Measurements from ENCODE around the gene RGS3. TPM values are rescaled to one million over a fixed set of nuclear protein-coding genes. Genes with fewer than 3 reads are reported as not detected.
A peak's percentile ranks its signal among the peaks of the same experiment; 100 is the strongest.

The RGS3 gene
- total RNA-seq, 1 donor from 2014 or later, result 122 TPM

- no peaks in the 10 kb centered on the region for H3K27me3 Mint-ChIP-seq
- H3K36me3 Mint-ChIP-seq (ENCODE audit: low read depth), result peaks cover 43% of the 10 kb centered on the region
- H3K27ac Mint-ChIP-seq, result peak overlapping the region; percentile 93
Observed at GRCh38 chr9:113580041-113580953, 116.8 kb downstream of the RGS3 start.

DNA sequence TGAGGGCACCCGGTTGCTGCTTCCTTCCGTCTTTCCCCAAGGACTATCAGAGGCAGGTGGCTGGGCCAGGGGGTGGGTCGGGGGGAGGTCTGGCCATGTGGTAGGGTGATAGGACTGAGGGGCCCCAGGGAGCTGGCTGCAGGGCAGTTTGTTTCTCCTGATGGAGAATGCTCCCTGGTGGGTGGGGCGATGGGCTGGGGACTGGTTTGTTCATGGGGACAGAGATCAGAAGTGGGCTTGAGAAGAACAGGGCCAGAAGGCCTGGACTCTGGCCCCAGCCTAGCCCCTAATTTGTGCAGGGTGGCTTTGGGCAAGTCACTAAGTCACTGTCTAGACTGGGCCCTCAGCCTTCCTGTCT lies 117.4 kb downstream of the RGS3 start:
- peaks cover 79% of the 10 kb centered on the region for H3K4me1 Mint-ChIP-seq
- DNase-seq, result no peak
- peak overlapping the region; percentile 93 for H3K27ac Mint-ChIP-seq
- no peaks in the 10 kb centered on the region for H3K9me3 Mint-ChIP-seq
- intact Hi-C loops (cut with micrococcal nuclease), result loop anchor here (1.0 kb wide), 2 partner anchors 42 to 63 kb away; no protein-coding TSS in a partner anchor
- H3K4me3 Mint-ChIP-seq, result peak overlapping the region; percentile 86
- H3K36me3 Mint-ChIP-seq (ENCODE audit: low read depth), result peaks cover 49% of the 10 kb centered on the region
- no peaks in the 10 kb centered on the region for H3K27me3 Mint-ChIP-seq

More at GRCh38 chr9:113580041-113580953, 116.8 kb downstream of the RGS3 start:
- DNase-seq, result peak; percentile 81
- peaks cover 77% of the 10 kb centered on the region for H3K4me1 Mint-ChIP-seq
- intact Hi-C loops (cut with micrococcal nuclease), result loop anchor here (1.0 kb wide), 1 partner anchor 62 kb away; no protein-coding TSS in a partner anchor
- no peaks in the 10 kb centered on the region for H3K9me3 Mint-ChIP-seq
- H3K4me3 Mint-ChIP-seq, result peak overlapping the region; percentile 86

- H3K27me3 Mint-ChIP-seq, result no peaks in the 10 kb centered on the region
- intact Hi-C loops (cut with micrococcal nuclease), result loop anchor here (1.0 kb wide), 3 partner anchors 41 to 308 kb away; partner anchors contain the start of gene ALAD
- DNase-seq, result peak; percentile 95
- H3K4me1 Mint-ChIP-seq, result peaks cover 83% of the 10 kb centered on the region
- H3K4me3 Mint-ChIP-seq, result peak overlapping the region; percentile 86
- peak overlapping the region; percentile 93 for H3K27ac Mint-ChIP-seq
- no peaks in the 10 kb centered on the region for H3K9me3 Mint-ChIP-seq
- H3K36me3 Mint-ChIP-seq (ENCODE audit: low read depth), result peaks cover 55% of the 10 kb centered on the region
Observed at GRCh38 chr9:113581865-113582697, 118.6 kb downstream of the RGS3 start.

DNA sequence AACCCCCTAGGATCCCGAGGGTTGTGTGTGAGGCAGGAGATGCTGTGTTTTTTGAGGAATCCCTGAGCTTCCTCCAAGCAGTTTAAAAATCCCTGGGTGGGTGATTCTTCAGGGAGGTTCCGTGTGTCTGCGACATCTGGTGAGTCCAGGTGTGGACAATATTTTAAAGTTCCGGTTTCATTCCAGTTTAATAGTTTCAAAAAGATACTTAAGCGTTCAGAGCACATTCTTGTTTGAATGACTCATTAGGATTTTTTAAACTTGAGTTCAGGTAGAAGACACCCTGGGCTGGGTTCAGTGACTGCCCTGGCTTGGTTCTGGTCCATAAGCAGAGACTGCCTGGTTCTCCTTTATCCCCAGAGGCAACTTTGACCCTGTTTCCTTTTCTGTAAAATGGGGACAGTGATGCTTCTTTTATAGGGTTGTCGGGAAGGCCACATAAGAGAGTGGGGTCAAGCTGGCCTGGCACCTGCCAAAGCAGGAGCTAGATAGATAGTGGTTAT lies 119.2 kb downstream of the RGS3 start:
- no peak for DNase-seq
- peaks cover 52% of the 10 kb centered on the region for H3K36me3 Mint-ChIP-seq (ENCODE audit: low read depth)
- H3K4me1 Mint-ChIP-seq, result peaks cover 82% of the 10 kb centered on the region
- intact Hi-C loops (cut with micrococcal nuclease), result loop anchor here (1.0 kb wide), 2 partner anchors 181 to 308 kb away; partner anchors contain the start of gene ALAD
- peak overlapping the region; percentile 86 for H3K4me3 Mint-ChIP-seq
- no peaks in the 10 kb centered on the region for H3K9me3 Mint-ChIP-seq
- peak overlapping the region; percentile 93 for H3K27ac Mint-ChIP-seq
- H3K27me3 Mint-ChIP-seq, result no peaks in the 10 kb centered on the region

DNA sequence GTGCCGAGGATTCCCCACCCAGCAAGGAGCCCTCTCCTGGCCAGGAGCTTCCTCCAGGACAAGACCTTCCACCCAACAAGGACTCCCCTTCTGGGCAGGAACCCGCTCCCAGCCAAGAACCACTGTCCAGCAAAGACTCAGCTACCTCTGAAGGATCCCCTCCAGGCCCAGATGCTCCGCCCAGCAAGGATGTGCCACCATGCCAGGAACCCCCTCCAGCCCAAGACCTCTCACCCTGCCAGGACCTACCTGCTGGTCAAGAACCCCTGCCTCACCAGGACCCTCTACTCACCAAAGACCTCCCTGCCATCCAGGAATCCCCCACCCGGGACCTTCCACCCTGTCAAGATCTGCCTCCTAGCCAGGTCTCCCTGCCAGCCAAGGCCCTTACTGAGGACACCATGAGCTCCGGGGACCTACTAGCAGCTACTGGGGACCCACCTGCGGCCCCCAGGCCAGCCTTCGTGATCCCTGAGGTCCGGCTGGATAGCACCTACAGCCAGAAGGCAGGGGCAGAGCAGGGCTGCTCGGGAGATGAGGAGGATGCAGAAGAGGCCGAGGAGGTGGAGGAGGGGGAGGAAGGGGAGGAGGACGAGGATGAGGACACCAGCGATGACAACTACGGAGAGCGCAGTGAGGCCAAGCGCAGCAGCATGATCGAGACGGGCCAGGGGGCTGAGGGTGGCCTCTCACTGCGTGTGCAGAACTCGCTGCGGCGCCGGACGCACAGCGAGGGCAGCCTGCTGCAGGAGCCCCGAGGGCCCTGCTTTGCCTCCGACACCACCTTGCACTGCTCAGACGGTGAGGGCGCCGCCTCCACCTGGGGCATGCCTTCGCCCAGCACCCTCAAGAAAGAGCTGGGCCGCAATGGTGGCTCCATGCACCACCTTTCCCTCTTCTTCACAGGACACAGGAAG lies 120.2 kb downstream of the RGS3 start:
- no peak overlapping the region for H3K4me3 Mint-ChIP-seq

GRCh38 chr9:113584428-113585084 lies 121.0 kb downstream of the RGS3 start:
- Mint-ChIP-seq H3K9me3 (no peaks in the 10 kb centered on the region), H3K27ac (peak overlapping the region; percentile 62), H3K36me3 (ENCODE audit: low read depth) (peaks cover 54% of the 10 kb centered on the region), H3K4me3 (no peak overlapping the region), H3K4me1 (peaks cover 72% of the 10 kb centered on the region), H3K27me3 (no peaks in the 10 kb centered on the region)
- no peak for DNase-seq
- intact Hi-C loops (cut with micrococcal nuclease), result no loop called here

More for the DNA sequence above, 120.2 kb downstream of the RGS3 start:
- Mint-ChIP-seq H3K36me3 (ENCODE audit: low read depth) (peaks cover 54% of the 10 kb centered on the region), H3K27me3 (no peaks in the 10 kb centered on the region), H3K9me3 (no peaks in the 10 kb centered on the region), H3K27ac (no peak overlapping the region), H3K4me1 (peaks cover 77% of the 10 kb centered on the region)
- intact Hi-C loops (cut with micrococcal nuclease), result no loop called here
- DNase-seq, result no peak

DNA sequence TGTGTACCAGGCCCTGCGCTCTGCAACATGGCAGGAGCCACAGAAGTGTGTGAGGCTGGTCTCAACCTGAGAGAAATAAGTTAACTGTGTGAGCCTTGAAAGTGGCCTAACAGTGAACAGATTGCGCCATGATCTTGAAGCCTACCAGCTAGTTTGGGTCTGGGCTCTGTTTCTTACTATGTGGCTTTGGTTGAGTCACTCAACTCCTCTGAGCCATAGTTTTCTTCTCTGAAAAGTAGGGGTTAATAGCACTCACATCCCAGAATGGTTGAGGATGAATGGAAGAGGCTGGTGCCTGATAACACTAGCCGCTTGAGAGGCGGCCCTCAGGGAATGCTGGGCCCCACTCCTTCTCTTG lies 121.5 kb downstream of the RGS3 start:
- DNase-seq, result no peak
- H3K9me3 Mint-ChIP-seq, result no peaks in the 10 kb centered on the region
- no peaks in the 10 kb centered on the region for H3K27me3 Mint-ChIP-seq
- H3K4me3 Mint-ChIP-seq, result no peak overlapping the region
- intact Hi-C loops (cut with micrococcal nuclease), result no loop called here
- peaks cover 49% of the 10 kb centered on the region for H3K36me3 Mint-ChIP-seq (ENCODE audit: low read depth)
- peaks cover 71% of the 10 kb centered on the region for H3K4me1 Mint-ChIP-seq
- peak overlapping the region; percentile 62 for H3K27ac Mint-ChIP-seq

- intact Hi-C loops (cut with micrococcal nuclease), result no loop called here
Observed at GRCh38 chr9:113585555-113585954, 122.0 kb downstream of the RGS3 start.

GRCh38 chr9:113587471-113588031 lies 124.0 kb downstream of the RGS3 start:
- Mint-ChIP-seq H3K9me3 (no peaks in the 10 kb centered on the region), H3K27me3 (no peaks in the 10 kb centered on the region), H3K4me1 (peaks cover 61% of the 10 kb centered on the region), H3K27ac (peak overlapping the region; percentile 11), H3K36me3 (ENCODE audit: low read depth) (peaks cover 52% of the 10 kb centered on the region), H3K4me3 (no peak overlapping the region)
- no peak for DNase-seq
- intact Hi-C loops (cut with micrococcal nuclease), result no loop called here

More at GRCh38 chr9:113585555-113585954, 122.0 kb downstream of the RGS3 start:
- H3K4me3 Mint-ChIP-seq, result no peak overlapping the region
- peaks cover 67% of the 10 kb centered on the region for H3K4me1 Mint-ChIP-seq
- no peaks in the 10 kb centered on the region for H3K27me3 Mint-ChIP-seq
- no peak for DNase-seq
- no peaks in the 10 kb centered on the region for H3K9me3 Mint-ChIP-seq
- H3K27ac Mint-ChIP-seq, result peak overlapping the region; percentile 62
- H3K36me3 Mint-ChIP-seq (ENCODE audit: low read depth), result peaks cover 52% of the 10 kb centered on the region

DNA sequence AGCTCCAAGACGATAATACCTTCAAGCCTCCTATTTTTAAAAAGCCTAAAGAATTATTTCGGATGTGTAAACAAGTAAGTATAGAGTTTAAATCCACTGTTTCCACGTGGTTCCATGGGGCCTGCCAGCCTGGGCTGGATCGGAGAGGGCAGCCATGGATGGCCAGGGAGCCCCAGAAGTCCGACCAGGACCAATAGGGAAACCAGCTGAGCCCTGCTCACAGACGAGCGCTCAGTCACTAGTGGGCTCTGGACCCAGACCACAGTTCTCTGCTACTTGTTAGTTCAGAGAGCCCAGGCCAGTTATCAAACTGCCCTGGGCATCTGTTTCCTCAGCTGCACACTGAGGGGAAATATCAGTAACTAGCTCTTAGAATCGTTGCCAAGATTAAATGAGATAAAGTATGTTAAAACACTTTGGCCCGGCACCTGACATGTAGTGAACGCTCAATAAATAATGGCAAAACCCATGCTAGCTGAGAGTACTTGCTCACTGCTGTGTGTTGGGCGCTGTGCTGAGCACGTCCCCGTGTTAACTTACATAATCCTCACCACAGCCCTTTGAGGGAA lies 124.8 kb downstream of the RGS3 start:
- Mint-ChIP-seq H3K4me3 (peak overlapping the region; percentile 31), H3K27ac (no peak overlapping the region), H3K4me1 (peaks cover 63% of the 10 kb centered on the region), H3K27me3 (no peaks in the 10 kb centered on the region), H3K9me3 (no peaks in the 10 kb centered on the region), H3K36me3 (ENCODE audit: low read depth) (peaks cover 50% of the 10 kb centered on the region)
- intact Hi-C loops (cut with micrococcal nuclease), result no loop called here
- no peak for DNase-seq

DNA sequence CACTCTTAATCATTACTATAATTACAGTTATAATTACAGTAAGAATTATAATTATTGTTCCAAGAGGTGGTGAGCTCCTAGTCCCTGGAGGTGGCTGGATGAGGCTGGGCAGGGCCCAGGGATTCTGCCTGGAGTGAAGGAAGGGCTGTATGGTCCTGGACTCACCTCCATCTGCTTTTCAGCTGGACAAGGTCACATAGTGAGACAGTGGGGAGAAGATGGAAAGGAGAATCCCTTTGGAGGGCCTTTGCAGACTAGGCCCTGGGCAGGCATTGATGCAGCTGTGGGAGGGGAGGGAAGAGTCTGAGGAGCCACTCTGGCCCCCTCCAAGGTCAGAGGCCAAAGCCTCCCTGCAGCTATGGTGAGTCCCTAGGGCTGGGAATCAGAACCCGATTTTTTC lies 125.4 kb downstream of the RGS3 start:
- Mint-ChIP-seq H3K36me3 (ENCODE audit: low read depth) (peaks cover 46% of the 10 kb centered on the region), H3K4me1 (peaks cover 59% of the 10 kb centered on the region), H3K27me3 (no peaks in the 10 kb centered on the region), H3K9me3 (no peaks in the 10 kb centered on the region), H3K27ac (peak overlapping the region; percentile 25), H3K4me3 (peak overlapping the region; percentile 64)
- no peak for DNase-seq
- intact Hi-C loops (cut with micrococcal nuclease), result no loop called here

DNA sequence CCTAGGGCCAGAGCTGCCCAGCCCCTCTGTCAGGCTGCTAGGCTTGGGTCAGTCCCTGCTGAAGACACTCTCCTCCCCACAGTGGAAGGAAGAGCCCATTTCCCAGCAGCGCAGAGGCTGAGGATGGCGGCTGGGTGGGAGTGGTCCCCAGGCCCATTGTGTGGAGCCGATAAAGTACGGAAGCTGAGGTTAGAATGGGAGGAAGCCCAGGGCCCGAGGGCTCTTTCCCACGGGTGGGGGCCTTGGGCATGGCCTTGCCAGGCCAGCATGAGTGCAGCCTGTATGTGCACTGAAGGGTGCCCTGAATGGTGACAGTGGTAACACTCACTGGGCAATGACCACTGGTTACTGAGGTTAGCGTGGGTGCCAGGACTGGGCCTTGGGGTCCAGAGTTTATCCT lies 125.9 kb downstream of the RGS3 start:
- DNase-seq, result no peak
- Mint-ChIP-seq H3K4me1 (peaks cover 59% of the 10 kb centered on the region), H3K27me3 (no peaks in the 10 kb centered on the region), H3K4me3 (peak overlapping the region; percentile 64), H3K27ac (peak overlapping the region; percentile 76), H3K9me3 (no peaks in the 10 kb centered on the region), H3K36me3 (ENCODE audit: low read depth) (peaks cover 43% of the 10 kb centered on the region)
- intact Hi-C loops (cut with micrococcal nuclease), result no loop called here
